WTC11 (cell line): Measurements from ENCODE around the gene IGF2BP1.

Source experiments
- ATF2 ChIP-seq: sonication (generic); formaldehyde crosslinking; IDR thresholded peaks from 2 replicates; pipeline ENCODE4 v1.8.1; 2022; ENCODE audit warnings: low read depth, missing genetic modification reagents, borderline replicate concordance
- CTCF ChIP-seq: fragments of 200-600 bp; IDR thresholded peaks from 2 replicates; pipeline ENCODE4 v1.8.0; 2022; ENCODE audit warnings: antibody characterized with exemption
- E2F4 ChIP-seq: sonication (generic); formaldehyde crosslinking; IDR thresholded peaks from 2 replicates; pipeline ENCODE4 v1.8.1; 2022; ENCODE audit warnings: low read depth, mild to moderate bottlenecking, moderate library complexity, missing genetic modification reagents, borderline replicate concordance
- IRF2 ChIP-seq: sonication (generic); formaldehyde crosslinking; IDR thresholded peaks from 2 replicates; pipeline ENCODE4 v1.8.0; 2022; ENCODE audit warnings: low read depth, missing genetic modification reagents, borderline replicate concordance
- KAT7 ChIP-seq: sonication (generic); formaldehyde crosslinking; IDR thresholded peaks from 2 replicates; pipeline ENCODE4 v1.8.1; 2023; ENCODE audit warnings: missing genetic modification reagents, mild to moderate bottlenecking, borderline replicate concordance
- NR3C1 ChIP-seq: sonication (generic); formaldehyde crosslinking; conservative IDR thresholded peaks from 2 replicates; pipeline ENCODE4 v1.8.1; 2023; ENCODE audit warnings: low read depth, mild to moderate bottlenecking, missing genetic modification reagents
- SMAD4 ChIP-seq: sonication (generic); formaldehyde crosslinking; IDR thresholded peaks from 2 replicates; pipeline ENCODE4 v1.8.0; 2022; ENCODE audit warnings: mild to moderate bottlenecking, missing genetic modification reagents
- TEAD4 ChIP-seq: sonication (generic); formaldehyde crosslinking; IDR thresholded peaks from 2 replicates; pipeline ENCODE4 v1.8.0; 2022; ENCODE audit warnings: mild to moderate bottlenecking, missing genetic modification reagents
- USF2 ChIP-seq: sonication (generic); formaldehyde crosslinking; IDR thresholded peaks from 2 replicates; pipeline ENCODE4 v1.8.1; 2023; ENCODE audit warnings: mild to moderate bottlenecking, missing genetic modification reagents, moderate library complexity
- ZNF121 ChIP-seq: sonication (generic); formaldehyde crosslinking; IDR thresholded peaks from 2 replicates; pipeline ENCODE4 v1.8.0; 2023; ENCODE audit warnings: missing genetic modification reagents
- ZNF396 ChIP-seq: fragments of 250-450 bp; sonication (Bioruptor Pico); IDR thresholded peaks from 2 replicates; pipeline ENCODE4 v1.8.0; 2021; ENCODE audit warnings: mild to moderate bottlenecking, moderate library complexity, borderline replicate concordance

- no peak for TF ChIP-seq ZNF121 (CRISPR knock-in tag)
- no peak for TF ChIP-seq CTCF
- TF ChIP-seq KAT7 (CRISPR knock-in tag): no peak
- no peak for TF ChIP-seq NR3C1 (CRISPR knock-in tag)
- no peak for TF ChIP-seq ZNF396 (CRISPR knock-in tag)
- TF ChIP-seq E2F4 (CRISPR knock-in tag): no peak
- no peak for TF ChIP-seq ATF2
- TF ChIP-seq SMAD4 (CRISPR knock-in tag): no peak
- TF ChIP-seq IRF2 (CRISPR knock-in tag): no peak
- TF ChIP-seq TEAD4 (CRISPR knock-in tag): no peak
- TF ChIP-seq USF2 (CRISPR knock-in tag): no peak
These were observed 3.8 kb downstream of the IGF2BP1 start for GRCh38 chr17:49000943-49001342.
